Gastrocnemius medialis (tissue), 4 donors: ENCODE measurements around the gene RTL1. TPM values are rescaled to one million over a fixed set of nuclear protein-coding genes. Genes with fewer than 3 reads are reported as not detected.

Experiments
- ATAC-seq, 2 donors: fragments of 150-250 bp; one replicate each; pipeline ENCODE4 v1.9.1; 2016
- DNase-seq, 2 donors: peaks; one replicate each; pipeline ENCODE4 v3.0.0-alpha.2; 2019
- H3K27ac ChIP-seq, 4 donors: fragments of 200-600 bp; sonication (generic); 1 replicate in 1 of 4; 2 replicates in 3 of 4; pipeline ENCODE4 v1.5.1; 2016 to 2018; ENCODE audit warnings: mild to moderate bottlenecking in 2 of 4, moderate library complexity in 1 of 4
- H3K27me3 ChIP-seq, 3 donors: fragments of 200-600 bp; sonication (generic) in 2 of 3; 1 replicate in 1 of 3; 2 replicates in 2 of 3; pipeline versions ENCODE4 v1.5.1 to v1.6.0; 2016 to 2019; ENCODE audit warnings: mild to moderate bottlenecking in 1 of 3, moderate library complexity in 1 of 3
- H3K36me3 ChIP-seq, 2 donors: fragments of 200-600 bp; sonication (generic) in 1 of 2; one replicate each; pipeline ENCODE4 v1.5.1; 2017 to 2018
- H3K4me1 ChIP-seq, 2 donors: fragments of 200-600 bp; sonication (generic) in 1 of 2; one replicate each; pipeline ENCODE4 v1.5.1; 2016 to 2017; ENCODE audit warnings: mild to moderate bottlenecking in 2 of 2
- H3K4me3 ChIP-seq, 4 donors: fragments of 200-600 bp; sonication (generic) in 3 of 4; 1 replicate in 1 of 4; 2 replicates in 3 of 4; pipeline ENCODE4 v1.5.1; 2016 to 2019; ENCODE audit warnings: mild to moderate bottlenecking in 2 of 4
- H3K9me3 ChIP-seq, 3 donors: fragments of 200-600 bp; sonication (generic) in 2 of 3; 1 replicate in 1 of 3; 2 replicates in 2 of 3; pipeline ENCODE4 v1.5.1; 2016 to 2019
- POLR2A ChIP-seq, 2 donors: fragments of 450-650 bp; IDR thresholded peaks; one replicate each; pipeline ENCODE4 v1.6.1; 2017; ENCODE audit warnings: antibody characterized with exemption in 2 of 2, mild to moderate bottlenecking in 2 of 2, moderate library complexity in 2 of 2
- in situ Hi-C, 4 donors: fragments of 200-750 bp; cut with MboI; loops; one replicate each; pipeline versions ENCODE4 v1.15.0 to v1.8.0; 2017; ENCODE audit warnings: low sequenced_read_pairs in 4 of 4
- intact Hi-C: fragments of 100-400 bp; cut with DNase I; formaldehyde crosslinking; loops from one replicate; pipeline ENCODE4 v1.15.1; 2023; ENCODE audit warnings: low total_unique reads
- total RNA-seq, 4 donors: library from RNA; depleted of rRNA; stranded (reverse); fragments of >200 nt; gene quantifications; one replicate each; pipeline versions ENCODE4 v1.1.0 to v1.2.3, GENCODE V29; 2016
- TF ChIP-seq, protein P1 (sequence below), 5 experiments: fragments of 450-650 bp in 3 of 5; fragments of 200-600 bp in 2 of 5; sonication (generic) in 2 of 5; IDR thresholded peaks in 4 of 5; conservative IDR thresholded peaks in 1 of 5; 1 replicate in 4 of 5; 2 replicates in 1 of 5; pipeline ENCODE4 v1.5.1; 2016 to 2019; ENCODE audit warnings: antibody characterized with exemption in 5 of 5, mild to moderate bottlenecking in 3 of 5, moderate library complexity in 3 of 5

The RTL1 gene
- total RNA-seq, 4 donors from 2014 or later: not detected

DNA sequence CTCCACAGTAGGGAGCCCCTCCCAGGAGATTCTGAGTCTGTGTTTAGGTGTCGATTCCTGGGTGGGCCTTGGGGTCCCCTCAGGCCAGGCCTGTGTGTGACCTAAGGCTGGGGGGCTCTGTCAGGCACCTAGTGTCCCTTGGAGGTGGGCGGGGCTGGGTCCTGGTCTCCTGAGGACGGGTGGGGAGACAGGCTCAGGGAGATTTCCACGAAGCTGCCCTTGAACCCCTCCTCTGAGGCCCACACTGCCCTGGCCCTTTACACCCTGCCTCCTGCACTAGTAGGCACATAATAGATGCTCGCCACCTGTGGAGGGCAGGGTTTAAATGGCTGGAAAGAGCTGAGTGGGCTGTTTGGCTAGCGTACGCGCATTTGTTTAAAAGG is 44.7 kb downstream of the RTL1 start:
- H3K27me3 ChIP-seq: no peaks in the 10 kb centered on the region
- H3K9me3 ChIP-seq: no peaks in the 10 kb centered on the region
- no peak overlapping the region for H3K4me3 ChIP-seq
- in situ Hi-C loops: loop anchor here in 1 of 4 donors (25.0 kb wide), 1 partner anchor 753 kb away; no protein-coding TSS in a partner anchor
- TF ChIP-seq POLR2A (IDR thresholded peaks at IDR 0.05): no peak
- TF ChIP-seq, protein P1, sequence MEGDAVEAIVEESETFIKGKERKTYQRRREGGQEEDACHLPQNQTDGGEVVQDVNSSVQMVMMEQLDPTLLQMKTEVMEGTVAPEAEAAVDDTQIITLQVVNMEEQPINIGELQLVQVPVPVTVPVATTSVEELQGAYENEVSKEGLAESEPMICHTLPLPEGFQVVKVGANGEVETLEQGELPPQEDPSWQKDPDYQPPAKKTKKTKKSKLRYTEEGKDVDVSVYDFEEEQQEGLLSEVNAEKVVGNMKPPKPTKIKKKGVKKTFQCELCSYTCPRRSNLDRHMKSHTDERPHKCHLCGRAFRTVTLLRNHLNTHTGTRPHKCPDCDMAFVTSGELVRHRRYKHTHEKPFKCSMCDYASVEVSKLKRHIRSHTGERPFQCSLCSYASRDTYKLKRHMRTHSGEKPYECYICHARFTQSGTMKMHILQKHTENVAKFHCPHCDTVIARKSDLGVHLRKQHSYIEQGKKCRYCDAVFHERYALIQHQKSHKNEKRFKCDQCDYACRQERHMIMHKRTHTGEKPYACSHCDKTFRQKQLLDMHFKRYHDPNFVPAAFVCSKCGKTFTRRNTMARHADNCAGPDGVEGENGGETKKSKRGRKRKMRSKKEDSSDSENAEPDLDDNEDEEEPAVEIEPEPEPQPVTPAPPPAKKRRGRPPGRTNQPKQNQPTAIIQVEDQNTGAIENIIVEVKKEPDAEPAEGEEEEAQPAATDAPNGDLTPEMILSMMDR (IDR thresholded peaks at IDR 0.05 in 4 of 5, conservative IDR thresholded peaks at IDR 0.05 in 1 of 5): no peak
- H3K4me1 ChIP-seq: no peaks in the 10 kb centered on the region
- intact Hi-C loops: no loop called here
- ATAC-seq (no peak), DNase-seq (no peak)
- H3K27ac ChIP-seq: no peak overlapping the region
- H3K36me3 ChIP-seq: no peaks in the 10 kb centered on the region

DNA sequence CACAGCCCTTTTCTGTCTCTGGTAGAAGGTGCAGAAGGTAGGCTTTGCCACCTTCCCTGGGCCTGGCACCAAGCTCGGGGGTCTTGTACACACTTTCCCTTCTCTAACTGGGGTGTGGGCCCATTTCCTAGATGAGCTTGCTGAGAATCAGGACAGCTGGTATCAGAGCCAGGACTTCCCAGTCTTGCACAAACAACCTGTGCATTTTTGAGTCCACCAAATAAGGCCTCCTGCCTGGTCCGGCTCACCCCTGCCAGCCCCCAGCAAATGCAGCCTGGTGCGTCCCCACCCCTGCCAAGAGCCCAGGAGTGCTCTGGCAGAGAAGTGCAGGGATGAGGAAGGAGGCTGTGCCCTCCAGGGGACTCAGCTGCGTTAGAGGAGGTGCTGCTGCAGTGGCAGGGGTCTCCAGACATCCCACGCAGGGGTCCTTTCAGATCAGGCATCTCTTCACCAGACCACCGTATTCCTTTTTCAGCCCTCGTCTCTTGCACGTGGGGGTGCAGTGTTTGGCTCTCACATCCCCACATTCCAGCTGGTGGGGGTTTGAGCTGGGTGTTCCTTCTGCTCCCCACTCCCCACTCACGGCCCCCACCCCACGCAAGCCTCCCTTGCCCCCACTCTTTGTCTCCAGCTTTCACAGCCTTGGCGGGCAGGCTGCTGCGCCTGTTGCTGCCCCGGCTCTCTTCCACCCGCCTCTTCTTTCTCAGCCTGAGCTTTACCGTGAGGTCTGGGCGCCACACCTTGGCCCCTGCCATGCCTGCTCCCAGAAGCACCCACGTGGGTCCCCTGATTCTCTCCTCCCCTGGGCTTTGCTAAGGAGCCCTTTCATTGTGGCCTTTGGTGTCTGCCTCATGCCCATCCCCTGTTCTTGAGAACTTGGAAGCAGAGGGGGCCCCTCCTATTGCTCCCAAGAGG is 45.3 kb downstream of the RTL1 start:
- TF ChIP-seq, protein P1 (IDR thresholded peaks at IDR 0.05 in 4 of 5, conservative IDR thresholded peaks at IDR 0.05 in 1 of 5): no peak
- no peak for TF ChIP-seq POLR2A (IDR thresholded peaks at IDR 0.05)
- H3K9me3 ChIP-seq: no peaks in the 10 kb centered on the region
- intact Hi-C loops (no loop called here), in situ Hi-C loops (loop anchor here in 1 of 4 donors (25.0 kb wide), 1 partner anchor 754 kb away; no protein-coding TSS in a partner anchor)
- ATAC-seq: no peak
- no peaks in the 10 kb centered on the region for H3K4me1 ChIP-seq
- no peak overlapping the region for H3K27ac ChIP-seq
- no peak overlapping the region for H3K4me3 ChIP-seq
- no peak for DNase-seq
- no peaks in the 10 kb centered on the region for H3K27me3 ChIP-seq
- H3K36me3 ChIP-seq: no peaks in the 10 kb centered on the region

DNA sequence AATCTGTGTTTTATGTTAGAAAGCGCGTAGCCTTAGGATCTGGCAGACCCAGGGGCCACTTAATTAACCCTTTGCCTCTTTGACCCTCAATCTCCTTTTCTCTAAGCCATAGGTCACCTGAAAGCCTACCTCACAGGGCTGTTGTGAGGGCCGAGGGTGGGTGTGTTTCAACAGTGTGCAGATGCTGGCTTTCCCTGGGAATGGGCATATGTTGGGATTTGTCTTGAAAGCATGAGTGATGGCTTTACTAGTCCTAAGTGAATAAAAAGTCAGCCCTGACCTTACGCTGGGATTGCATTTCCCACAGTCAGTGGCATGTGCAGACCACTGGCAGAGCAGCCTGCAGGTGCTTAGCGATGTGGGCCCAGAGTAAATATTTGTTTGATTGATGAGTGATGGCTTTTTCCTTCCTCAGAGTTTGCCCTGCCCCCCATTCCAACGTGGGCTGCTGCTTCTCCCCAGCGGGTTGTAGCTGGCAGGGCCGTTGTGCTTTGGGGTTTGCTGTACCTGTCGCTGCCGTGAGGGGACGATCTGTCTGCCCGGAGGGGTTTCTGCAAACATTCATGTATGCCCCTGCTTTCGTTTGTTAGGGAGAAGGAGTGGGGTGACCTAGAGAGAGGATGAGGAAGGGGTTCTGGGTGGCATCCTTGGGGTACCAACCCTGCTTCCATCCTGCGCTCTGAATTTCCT is 46.1 kb downstream of the RTL1 start:
- intact Hi-C loops: no loop called here
- ATAC-seq (no peak), DNase-seq (no peak)
- Histone ChIP-seq H3K27me3 (no peaks in the 10 kb centered on the region), H3K9me3 (no peaks in the 10 kb centered on the region), H3K4me1 (no peaks in the 10 kb centered on the region), H3K36me3 (no peaks in the 10 kb centered on the region), H3K27ac (no peak overlapping the region), H3K4me3 (no peak overlapping the region)
- TF ChIP-seq, protein P1 (IDR thresholded peaks at IDR 0.05 in 4 of 5, conservative IDR thresholded peaks at IDR 0.05 in 1 of 5): no peak
- no peak for TF ChIP-seq POLR2A (IDR thresholded peaks at IDR 0.05)
- in situ Hi-C loops: loop anchor here in 1 of 4 donors (25.0 kb wide), 1 partner anchor 755 kb away; no protein-coding TSS in a partner anchor

DNA sequence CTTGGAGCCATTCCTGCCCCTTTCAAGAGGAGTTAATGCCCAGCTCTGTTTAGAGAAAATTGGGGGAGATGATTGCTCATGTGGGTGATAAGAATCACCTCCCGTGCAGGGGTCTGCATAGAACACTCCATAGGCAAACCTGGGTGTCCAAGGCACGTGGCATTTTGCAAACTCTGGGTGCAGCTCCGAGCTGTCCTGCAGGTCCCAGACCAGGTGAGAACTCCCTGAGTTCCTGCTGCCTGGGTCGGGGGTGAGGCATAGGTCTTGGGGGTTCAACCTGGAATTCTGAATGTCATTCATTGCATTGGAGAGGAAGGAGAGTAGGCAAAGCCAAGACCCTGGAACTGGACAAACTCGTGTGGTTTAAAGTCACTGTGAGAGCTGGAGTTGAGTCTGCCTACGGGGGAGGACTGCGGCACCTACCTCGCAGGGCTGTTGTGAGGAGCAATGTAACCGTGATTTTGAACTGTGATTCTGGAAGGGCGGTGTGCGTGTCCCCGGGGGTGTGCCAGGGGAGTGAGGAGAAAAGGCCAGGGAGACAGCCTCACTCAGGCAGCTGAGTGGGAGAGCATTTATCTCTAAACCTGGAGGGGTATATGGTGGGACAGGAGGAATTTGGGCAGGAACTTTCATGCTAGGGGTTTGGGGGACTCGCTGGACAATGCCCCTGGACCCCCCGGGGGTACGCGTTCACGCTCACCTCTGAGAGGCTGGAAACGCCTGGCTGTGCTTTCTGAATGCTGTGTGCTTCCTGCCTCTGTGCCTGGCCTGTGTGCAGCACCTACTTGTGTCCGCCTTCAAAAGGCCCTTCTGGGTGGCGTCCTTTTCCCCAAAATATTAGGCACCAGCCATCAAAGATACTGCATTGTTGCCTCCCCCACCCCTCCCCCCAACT is 47.2 kb downstream of the RTL1 start:
- intact Hi-C loops (no loop called here), in situ Hi-C loops (loop anchor here in 1 of 4 donors (25.0 kb wide), 1 partner anchor 756 kb away; no protein-coding TSS in a partner anchor)
- no peak overlapping the region for H3K4me3 ChIP-seq
- ATAC-seq (no peak), DNase-seq (no peak)
- no peaks in the 10 kb centered on the region for H3K27me3 ChIP-seq
- H3K36me3 ChIP-seq: no peaks in the 10 kb centered on the region
- H3K9me3 ChIP-seq: no peaks in the 10 kb centered on the region
- TF ChIP-seq, protein P1 (IDR thresholded peaks at IDR 0.05 in 4 of 5, conservative IDR thresholded peaks at IDR 0.05 in 1 of 5): no peak
- no peak for TF ChIP-seq POLR2A (IDR thresholded peaks at IDR 0.05)
- H3K27ac ChIP-seq: no peak overlapping the region
- no peaks in the 10 kb centered on the region for H3K4me1 ChIP-seq
